HepG2 (cell line): ENCODE measurements around the gene TMEM132D.

Experiments
- DNMT1 ChIP-seq: sonication (generic); formaldehyde crosslinking; IDR thresholded peaks from 2 replicates; pipeline ENCODE4 v1.5.1; 2020; ENCODE audit warnings: mild to moderate bottlenecking, missing genetic modification reagents
- GATA4 ChIP-seq: sonication (generic); IDR thresholded peaks from 2 replicates; pipeline ENCODE4 v1.6.1; 2016; ENCODE audit warnings: antibody characterized with exemption, low read depth, borderline replicate concordance
- KDM5A ChIP-seq: fragments of 200-600 bp; sonication (generic); IDR thresholded peaks from 2 replicates; pipeline ENCODE4 v1.7.0; 2018; ENCODE audit warnings: antibody characterized with exemption, mild to moderate bottlenecking, low read length, borderline replicate concordance
- ZNF253 ChIP-seq: sonication (generic); formaldehyde crosslinking; IDR thresholded peaks from 2 replicates; pipeline ENCODE4 v1.8.0; 2022; ENCODE audit warnings: mild to moderate bottlenecking, missing genetic modification reagents, borderline replicate concordance
- TF ChIP-seq, protein P1 (sequence below): sonication (generic); formaldehyde crosslinking; IDR thresholded peaks from 2 replicates; pipeline ENCODE4 v1.5.0; 2020; ENCODE audit warnings: mild to moderate bottlenecking, missing genetic modification reagents, moderate library complexity

DNA sequence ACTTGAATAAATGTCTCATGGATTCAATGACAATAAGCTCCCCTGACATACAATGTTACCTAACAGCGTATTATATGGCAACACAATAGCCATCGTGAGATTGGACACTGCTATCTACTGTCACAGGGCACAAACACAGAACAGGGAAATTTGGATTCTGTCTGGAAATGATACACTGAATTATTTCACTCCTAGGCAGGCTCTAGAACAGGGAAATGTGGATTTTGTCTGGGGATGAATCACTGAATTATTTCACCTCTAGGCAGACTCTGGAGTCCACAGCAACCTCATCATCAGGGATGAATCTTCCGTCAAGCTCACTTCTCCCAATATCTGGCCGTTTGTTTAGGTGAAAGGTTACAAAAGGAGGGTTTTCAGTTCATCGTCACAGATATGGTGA lies 288.8 kb downstream of the TMEM132D start:
- TF ChIP-seq, protein P1, sequence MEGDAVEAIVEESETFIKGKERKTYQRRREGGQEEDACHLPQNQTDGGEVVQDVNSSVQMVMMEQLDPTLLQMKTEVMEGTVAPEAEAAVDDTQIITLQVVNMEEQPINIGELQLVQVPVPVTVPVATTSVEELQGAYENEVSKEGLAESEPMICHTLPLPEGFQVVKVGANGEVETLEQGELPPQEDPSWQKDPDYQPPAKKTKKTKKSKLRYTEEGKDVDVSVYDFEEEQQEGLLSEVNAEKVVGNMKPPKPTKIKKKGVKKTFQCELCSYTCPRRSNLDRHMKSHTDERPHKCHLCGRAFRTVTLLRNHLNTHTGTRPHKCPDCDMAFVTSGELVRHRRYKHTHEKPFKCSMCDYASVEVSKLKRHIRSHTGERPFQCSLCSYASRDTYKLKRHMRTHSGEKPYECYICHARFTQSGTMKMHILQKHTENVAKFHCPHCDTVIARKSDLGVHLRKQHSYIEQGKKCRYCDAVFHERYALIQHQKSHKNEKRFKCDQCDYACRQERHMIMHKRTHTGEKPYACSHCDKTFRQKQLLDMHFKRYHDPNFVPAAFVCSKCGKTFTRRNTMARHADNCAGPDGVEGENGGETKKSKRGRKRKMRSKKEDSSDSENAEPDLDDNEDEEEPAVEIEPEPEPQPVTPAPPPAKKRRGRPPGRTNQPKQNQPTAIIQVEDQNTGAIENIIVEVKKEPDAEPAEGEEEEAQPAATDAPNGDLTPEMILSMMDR (CRISPR knock-in tag), result no peak
- TF ChIP-seq GATA4 (no peak), ZNF253 (CRISPR knock-in tag) (no peak), DNMT1 (CRISPR knock-in tag) (no peak), KDM5A (no peak)
